KMS-11 (cell line): ENCODE measurements around the gene ECHS1.

Source experiments
- H2AFZ ChIP-seq: fragments of 200-600 bp; sonication (generic); 2 replicates; pipeline ENCODE4 v1.6.1; 2016; ENCODE audit warnings: antibody characterized with exemption, mixed run types, low read depth
- H3K27ac ChIP-seq: fragments of 200-600 bp; sonication (generic); 2 replicates; pipeline ENCODE4 v1.6.1; 2016; ENCODE audit warnings: mild to moderate bottlenecking, mixed run types
- H3K27me3 ChIP-seq: fragments of 200-600 bp; sonication (generic); 2 replicates; pipeline ENCODE4 v1.6.1; 2017; ENCODE audit warnings: mild to moderate bottlenecking, low read depth, mixed run types, moderate library complexity; ENCODE audit not compliant: insufficient read depth
- H3K36me3 ChIP-seq: fragments of 200-600 bp; sonication (generic); 2 replicates; pipeline ENCODE4 v1.6.1; 2017; ENCODE audit warnings: mild to moderate bottlenecking, mixed run types; ENCODE audit not compliant: insufficient read depth
- H3K4me1 ChIP-seq: fragments of 200-600 bp; sonication (generic); 2 replicates; pipeline ENCODE4 v1.6.1; 2016; ENCODE audit warnings: mild to moderate bottlenecking, low read depth, mixed run types; ENCODE audit not compliant: poor library complexity, severe bottlenecking
- H3K4me2 ChIP-seq: fragments of 200-600 bp; sonication (generic); 2 replicates; pipeline ENCODE4 v1.7.0; 2016; ENCODE audit warnings: mild to moderate bottlenecking, mixed run types
- H3K4me3 ChIP-seq: fragments of 200-600 bp; sonication (generic); IDR thresholded peaks from 2 replicates; pipeline ENCODE4 v1.6.1; 2017; ENCODE audit warnings: low read depth, low read length, mixed read lengths; ENCODE audit not compliant: insufficient read depth
- H3K79me2 ChIP-seq: fragments of 200-600 bp; sonication (generic); 2 replicates; pipeline ENCODE4 v1.6.1; 2016; ENCODE audit warnings: low read depth, mixed run types; ENCODE audit not compliant: insufficient read depth
- H3K9ac ChIP-seq: fragments of 200-600 bp; sonication (generic); 2 replicates; pipeline ENCODE4 v1.6.1; 2016; ENCODE audit warnings: mild to moderate bottlenecking, mixed run types
- H4K20me1 ChIP-seq: fragments of 200-600 bp; sonication (generic); 2 replicates; pipeline ENCODE4 v1.6.1; 2016; ENCODE audit warnings: mild to moderate bottlenecking, mixed run types; ENCODE audit not compliant: insufficient read depth
- TF ChIP-seq, protein P1 (sequence below): fragments of 200-600 bp; sonication (generic); conservative IDR thresholded peaks from 2 replicates; pipeline ENCODE4 v1.6.1; 2017; ENCODE audit warnings: low read depth, mild to moderate bottlenecking, antibody characterized with exemption, low read length, moderate library complexity, mixed read lengths

Gene ECHS1

DNA sequence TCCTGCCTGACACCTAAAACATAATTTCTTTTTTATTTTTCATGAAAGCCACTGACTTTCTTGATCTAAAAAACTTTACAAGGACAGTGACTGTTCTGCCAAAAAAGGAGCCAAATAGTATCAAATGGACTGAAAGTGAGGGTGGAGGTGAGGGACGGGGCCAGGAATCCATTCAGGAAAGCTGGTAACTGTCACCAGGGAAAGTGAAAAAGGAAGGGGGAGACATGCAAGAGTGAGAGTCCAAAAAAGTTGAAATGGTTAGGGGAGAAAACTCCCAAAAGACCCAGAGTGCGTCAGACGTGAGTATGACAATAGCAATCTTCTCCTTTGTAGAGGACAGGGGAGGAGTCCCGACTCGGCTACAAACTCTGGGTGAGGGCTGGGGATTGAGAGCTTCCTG lies 28.9 kb downstream of the ECHS1 start:
- H3K79me2 ChIP-seq, result no peaks in the 10 kb centered on the region
- no peak overlapping the region for H3K27ac ChIP-seq
- no peaks in the 10 kb centered on the region for H3K4me1 ChIP-seq
- no peak overlapping the region for H3K9ac ChIP-seq
- H3K4me3 ChIP-seq, result no peak overlapping the region
- H3K36me3 ChIP-seq, result no peaks in the 10 kb centered on the region
- H3K27me3 ChIP-seq, result peaks cover 20% of the 10 kb centered on the region; the same call in 1 of the 2 replicates
- no peak overlapping the region for H3K4me2 ChIP-seq
- H4K20me1 ChIP-seq, result no peaks in the 10 kb centered on the region
- TF ChIP-seq, protein P1, sequence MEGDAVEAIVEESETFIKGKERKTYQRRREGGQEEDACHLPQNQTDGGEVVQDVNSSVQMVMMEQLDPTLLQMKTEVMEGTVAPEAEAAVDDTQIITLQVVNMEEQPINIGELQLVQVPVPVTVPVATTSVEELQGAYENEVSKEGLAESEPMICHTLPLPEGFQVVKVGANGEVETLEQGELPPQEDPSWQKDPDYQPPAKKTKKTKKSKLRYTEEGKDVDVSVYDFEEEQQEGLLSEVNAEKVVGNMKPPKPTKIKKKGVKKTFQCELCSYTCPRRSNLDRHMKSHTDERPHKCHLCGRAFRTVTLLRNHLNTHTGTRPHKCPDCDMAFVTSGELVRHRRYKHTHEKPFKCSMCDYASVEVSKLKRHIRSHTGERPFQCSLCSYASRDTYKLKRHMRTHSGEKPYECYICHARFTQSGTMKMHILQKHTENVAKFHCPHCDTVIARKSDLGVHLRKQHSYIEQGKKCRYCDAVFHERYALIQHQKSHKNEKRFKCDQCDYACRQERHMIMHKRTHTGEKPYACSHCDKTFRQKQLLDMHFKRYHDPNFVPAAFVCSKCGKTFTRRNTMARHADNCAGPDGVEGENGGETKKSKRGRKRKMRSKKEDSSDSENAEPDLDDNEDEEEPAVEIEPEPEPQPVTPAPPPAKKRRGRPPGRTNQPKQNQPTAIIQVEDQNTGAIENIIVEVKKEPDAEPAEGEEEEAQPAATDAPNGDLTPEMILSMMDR, result no peak
- H2AFZ ChIP-seq, result no peak overlapping the region

DNA sequence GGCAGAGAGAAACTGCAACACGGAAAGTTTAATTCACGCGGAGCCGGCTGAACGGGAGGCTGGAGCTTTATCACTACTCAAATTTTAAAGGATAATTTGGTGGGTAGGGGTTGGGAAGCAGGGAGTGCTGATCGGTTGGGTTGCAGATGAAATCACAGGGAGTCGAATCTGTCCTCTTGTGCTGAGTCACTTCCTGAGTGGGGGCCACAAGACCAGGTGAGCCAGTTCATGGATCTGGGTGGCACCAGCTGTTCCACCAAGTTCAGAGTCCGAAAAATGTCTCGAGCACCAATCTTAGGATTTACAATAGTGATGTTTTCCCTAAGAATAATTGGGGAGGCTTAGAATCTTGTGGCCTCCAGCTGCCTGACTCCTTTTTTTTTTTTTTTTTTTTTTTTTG lies 29.6 kb downstream of the ECHS1 start:
- no peak overlapping the region for H3K4me3 ChIP-seq
- TF ChIP-seq, protein P1, result no peak
- no peak overlapping the region for H2AFZ ChIP-seq
- no peak overlapping the region for H3K27ac ChIP-seq
- H3K79me2 ChIP-seq, result no peaks in the 10 kb centered on the region
- no peaks in the 10 kb centered on the region for H3K36me3 ChIP-seq
- peaks cover 20% of the 10 kb centered on the region; the same call in 1 of the 2 replicates for H3K27me3 ChIP-seq
- no peaks in the 10 kb centered on the region for H4K20me1 ChIP-seq
- no peak overlapping the region for H3K9ac ChIP-seq
- no peak overlapping the region for H3K4me2 ChIP-seq
- H3K4me1 ChIP-seq, result no peaks in the 10 kb centered on the region

DNA sequence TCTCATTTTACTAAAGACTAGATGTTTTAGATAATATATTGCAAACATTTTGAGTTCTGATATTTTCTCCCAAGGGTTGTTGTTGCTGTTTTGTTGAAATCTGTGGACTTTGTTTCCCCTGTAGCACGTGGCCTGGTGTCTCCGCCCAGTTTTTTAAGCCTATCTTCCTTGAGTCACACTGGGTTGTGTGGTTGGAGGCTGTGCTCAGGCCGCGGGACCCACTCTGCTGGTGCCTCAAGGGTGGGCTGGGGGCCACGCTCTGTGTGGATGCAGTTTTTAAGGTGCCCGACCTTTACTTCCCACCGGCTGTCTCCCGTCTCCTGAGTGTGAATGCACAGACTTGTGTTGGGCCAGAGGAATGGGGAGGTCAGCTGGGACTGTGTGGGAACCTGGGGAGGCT lies 30.2 kb downstream of the ECHS1 start:
- no peak overlapping the region for H3K9ac ChIP-seq

GRCh38 chr10:133341983-133342382 lies 31.2 kb downstream of the ECHS1 start:
- Histone ChIP-seq H3K4me3 (no peak overlapping the region), H3K27me3 (peaks cover 20% of the 10 kb centered on the region; the same call in 1 of the 2 replicates)
- TF ChIP-seq, protein P1, result no peak

More for the DNA sequence above, 30.2 kb downstream of the ECHS1 start:
- H3K4me3 ChIP-seq, result no peak overlapping the region
- peaks cover 20% of the 10 kb centered on the region; the same call in 1 of the 2 replicates for H3K27me3 ChIP-seq
- H4K20me1 ChIP-seq, result no peaks in the 10 kb centered on the region
- no peak overlapping the region for H3K4me2 ChIP-seq
- no peaks in the 10 kb centered on the region for H3K36me3 ChIP-seq
- no peaks in the 10 kb centered on the region for H3K4me1 ChIP-seq
- H3K79me2 ChIP-seq, result no peaks in the 10 kb centered on the region
- TF ChIP-seq, protein P1, result no peak
- H2AFZ ChIP-seq, result no peak overlapping the region
- H3K27ac ChIP-seq, result no peak overlapping the region

More at GRCh38 chr10:133341983-133342382, 31.2 kb downstream of the ECHS1 start:
- no peaks in the 10 kb centered on the region for H3K36me3 ChIP-seq
- no peak overlapping the region for H3K9ac ChIP-seq
- no peak overlapping the region for H3K27ac ChIP-seq
- no peaks in the 10 kb centered on the region for H3K4me1 ChIP-seq
- H3K79me2 ChIP-seq, result no peaks in the 10 kb centered on the region
- no peak overlapping the region for H2AFZ ChIP-seq
- no peak overlapping the region for H3K4me2 ChIP-seq
- H4K20me1 ChIP-seq, result no peaks in the 10 kb centered on the region
